A549 (cell line): ENCODE data around the gene CTNNA3.

ENCODE experiments used
- CTCF ChIP-seq: fragments of >200 bp; sonication (Bioruptor Twin); formaldehyde crosslinking; IDR thresholded peaks from 3 replicates; pipeline ENCODE4 v1.5.1; 2016
- ESRRA ChIP-seq: fragments of 150-350 bp; IDR thresholded peaks from 2 replicates; pipeline ENCODE4 v1.6.1; 2014; ENCODE audit warnings: mild to moderate bottlenecking, low read length, borderline replicate concordance
- RFX5 ChIP-seq: fragments of 450-650 bp; IDR thresholded peaks from 2 replicates; pipeline ENCODE4 v1.7.1; 2014; ENCODE audit warnings: antibody characterized with exemption, mild to moderate bottlenecking, moderate library complexity

- TF ChIP-seq CTCF (no peak), RFX5 (no peak), ESRRA (no peak)
These were observed 1041.1 kb downstream of the CTNNA3 start for GRCh38 chr10:66654861-66655260.
